GM13976 (cell line): Measurements from ENCODE around the gene ARSB.

Source experiments
- DNase-seq: peaks from one replicate; pipeline ENCODE4 v3.0.0; 2012; ENCODE audit warnings: low spot score
- CTCF ChIP-seq: IDR thresholded peaks from 2 replicates; pipeline ENCODE4 v1.5.1; 2012; ENCODE audit warnings: borderline replicate concordance, mild to moderate bottlenecking; ENCODE audit not compliant: insufficient read depth; ENCODE audit errors: extremely low read depth, missing control alignments, control extremely low read depth
- in situ Hi-C: fragments of 300-500 bp; cut with MboI; formaldehyde crosslinking; loops from one replicate; pipeline ENCODE4 v1.12.0; 2022; ENCODE audit warnings: low sequenced_read_pairs, mixed read lengths, inconsistent platforms; ENCODE audit not compliant: unreplicated experiment

Gene ARSB

GRCh38 chr5:78835176-78835575 is 149.9 kb downstream of the ARSB start:
- DNase-seq = no peak
- in situ Hi-C loops = no loop called here
- TF ChIP-seq CTCF = no peak

GRCh38 chr5:78833284-78833683 is 151.8 kb downstream of the ARSB start:
- no peak for DNase-seq
- in situ Hi-C loops = no loop called here
- TF ChIP-seq CTCF = no peak

- DNase-seq = no peak
- in situ Hi-C loops = no loop called here
- TF ChIP-seq CTCF = no peak
These were observed 154.5 kb downstream of the ARSB start for GRCh38 chr5:78830528-78831046.

- DNase-seq = no peak
- no peak for TF ChIP-seq CTCF
- in situ Hi-C loops = no loop called here
These were observed 155.1 kb downstream of the ARSB start for GRCh38 chr5:78829811-78830527.

GRCh38 chr5:78827725-78828124 is 157.4 kb downstream of the ARSB start:
- no peak for TF ChIP-seq CTCF
- DNase-seq = no peak

GRCh38 chr5:78824831-78825281 is 160.3 kb downstream of the ARSB start:
- no peak for TF ChIP-seq CTCF
- in situ Hi-C loops = no loop called here

More at GRCh38 chr5:78827725-78828124, 157.4 kb downstream of the ARSB start:
- in situ Hi-C loops = no loop called here

More at GRCh38 chr5:78824831-78825281, 160.3 kb downstream of the ARSB start:
- no peak for DNase-seq
